Measurements from ENCODE around the gene IRS4. TPM values are rescaled to one million over a fixed set of nuclear protein-coding genes. Genes with fewer than 3 reads are reported as not detected.

IRS4 gene
- not detected in 2 replicates for total RNA-seq

DNA sequence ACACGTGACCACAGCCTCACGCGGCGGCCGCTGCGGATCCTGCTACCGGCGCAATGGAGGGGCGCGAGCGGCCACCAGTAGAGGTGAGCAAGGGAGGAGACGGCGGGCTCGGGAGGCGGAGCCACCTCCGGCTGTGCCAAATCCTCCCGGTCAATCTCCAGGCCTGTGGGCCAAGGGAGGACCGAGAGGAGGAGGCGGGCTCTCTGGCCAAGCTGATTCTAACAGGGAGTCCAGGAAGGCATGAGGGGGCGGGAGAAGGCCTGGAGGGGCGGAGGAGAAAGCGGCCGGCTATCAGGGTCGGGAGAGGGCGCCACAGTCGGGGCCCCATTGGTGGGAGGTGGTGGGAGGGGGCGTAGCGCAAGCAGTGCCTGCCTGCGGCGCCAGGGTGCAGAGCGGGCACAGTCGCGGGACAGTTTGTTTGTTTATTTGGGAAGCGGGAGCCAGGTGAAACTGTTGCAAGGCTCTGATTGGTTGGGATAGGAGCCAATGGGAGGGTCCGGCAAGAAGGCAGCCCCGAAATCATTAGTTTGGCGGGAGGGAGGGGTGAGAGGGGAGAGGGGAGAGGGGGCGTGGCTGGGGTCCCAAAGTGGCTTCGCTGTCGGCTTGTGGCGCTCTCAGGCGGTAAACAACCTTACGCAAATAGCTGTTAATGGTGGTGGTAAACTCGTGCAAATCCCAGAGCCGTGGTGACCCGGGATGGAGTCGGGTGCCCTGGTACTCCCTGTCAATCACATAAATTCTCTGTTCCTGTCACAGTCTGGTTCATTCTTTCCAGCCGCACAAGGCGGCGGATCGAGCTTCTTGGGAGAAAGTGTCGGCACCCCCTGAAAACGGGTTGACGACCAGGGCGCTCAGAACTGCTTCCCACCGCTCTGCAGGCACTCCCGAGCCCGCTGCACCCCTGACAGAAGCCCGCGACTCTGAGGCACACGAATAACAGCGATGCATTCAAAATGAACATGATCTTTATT, at the start of gene IRS4:
Gene IRS4 (minus strand): TSS at position 55 of the 971 bp plus-strand sequence.

Measured in nasal cavity respiratory epithelium epithelial cell of viscerocranial mucosa (primary cell).